HG02840 (cell line): ENCODE data around the gene LAPTM5.

Source experiments
- ATAC-seq: cut with Tn5 transposase; IDR thresholded peaks from one replicate; pipeline ENCODE4 v1.9.1; 2021; ENCODE audit warnings: mild to moderate bottlenecking, moderate library complexity, moderate number of reproducible peaks; ENCODE audit not compliant: unreplicated experiment, low FRiP score

LAPTM5 gene

DNA sequence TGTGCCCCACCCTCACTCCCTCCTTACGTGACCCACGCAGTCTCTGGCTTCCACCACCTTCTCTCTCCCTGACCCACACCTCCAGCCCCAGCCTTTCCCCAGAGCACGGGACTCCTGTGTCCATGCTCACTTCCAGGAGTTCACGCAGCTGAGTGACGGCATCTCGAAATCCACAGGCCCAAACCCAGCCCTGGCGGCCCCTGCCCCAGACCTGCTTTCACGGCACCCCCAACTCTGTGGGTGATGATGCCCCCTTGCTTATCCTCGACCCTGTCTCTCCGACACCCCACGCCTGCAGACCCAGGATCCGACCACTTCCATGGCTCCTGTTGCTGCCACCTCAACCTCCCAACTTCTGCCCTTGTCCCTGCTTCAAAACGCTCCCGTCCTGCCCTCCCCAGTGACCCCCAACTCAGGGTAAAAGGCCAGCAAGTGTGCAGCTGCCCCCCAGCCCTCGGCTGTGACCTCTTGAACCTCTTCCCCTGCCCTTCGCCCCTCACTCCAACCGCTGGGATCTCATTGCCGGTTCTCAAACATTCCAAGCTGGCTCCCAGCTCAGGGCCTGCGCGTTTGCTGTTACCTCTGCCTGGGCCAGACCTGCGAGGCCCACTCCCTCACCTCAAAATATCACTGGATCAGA lies 30.4 kb upstream of the LAPTM5 start:
- ATAC-seq = no peak

DNA sequence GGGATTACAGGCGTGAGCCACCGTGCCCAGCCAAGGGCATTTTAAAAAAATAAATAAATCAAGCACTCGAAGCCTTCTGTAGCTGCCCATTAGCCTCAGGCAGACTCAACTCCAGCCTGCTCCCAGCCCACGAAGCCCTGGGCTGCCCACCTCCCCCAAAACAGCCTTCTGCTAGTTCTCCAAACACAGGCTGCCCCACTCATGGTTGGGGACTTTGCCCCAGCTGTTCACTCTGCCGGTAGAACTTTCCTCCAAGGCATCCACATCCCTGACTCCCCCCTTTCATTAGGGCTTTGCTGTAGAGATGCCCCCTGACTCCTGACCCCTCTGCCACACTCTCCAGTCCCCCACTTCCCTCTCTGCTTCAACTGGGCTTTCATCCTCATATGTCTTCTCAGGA lies 29.7 kb upstream of the LAPTM5 start:
- ATAC-seq = no peak

DNA sequence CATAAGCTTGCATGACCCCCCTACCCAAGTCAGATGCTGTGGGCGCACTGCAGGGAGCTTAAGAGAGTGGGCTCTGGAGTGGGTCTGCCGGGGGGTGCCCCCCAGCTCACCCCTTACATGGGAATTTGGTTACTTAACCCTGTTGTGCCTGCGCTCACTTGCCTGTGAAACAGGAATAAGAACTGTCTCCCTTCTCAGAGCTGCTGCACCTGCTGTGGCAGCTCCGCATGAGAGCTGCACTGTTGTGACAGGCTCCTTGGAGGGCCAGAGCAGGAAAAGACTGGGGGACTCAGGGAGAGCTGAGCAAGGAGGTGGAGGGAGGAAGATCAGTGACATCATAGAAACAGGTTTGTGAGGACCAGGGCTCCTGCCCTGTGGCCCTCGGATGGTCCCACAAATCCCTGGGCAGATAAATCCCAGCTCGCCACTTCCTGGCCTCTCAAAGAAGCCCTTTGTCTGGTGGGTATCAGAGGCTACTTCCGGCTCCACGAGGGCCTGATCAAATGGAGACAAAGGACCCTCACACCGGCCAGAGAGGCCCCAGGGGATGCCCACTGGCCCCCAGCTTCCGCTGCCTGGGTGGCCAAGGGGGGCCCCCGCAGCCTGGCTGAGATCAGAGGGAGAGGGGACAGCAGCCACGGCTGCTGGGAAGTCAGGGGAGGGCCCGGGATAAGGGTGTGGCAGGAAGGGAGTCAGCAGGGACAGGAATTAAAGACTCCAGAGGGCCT lies 28.9 kb upstream of the LAPTM5 start:
- ATAC-seq = no peak

DNA sequence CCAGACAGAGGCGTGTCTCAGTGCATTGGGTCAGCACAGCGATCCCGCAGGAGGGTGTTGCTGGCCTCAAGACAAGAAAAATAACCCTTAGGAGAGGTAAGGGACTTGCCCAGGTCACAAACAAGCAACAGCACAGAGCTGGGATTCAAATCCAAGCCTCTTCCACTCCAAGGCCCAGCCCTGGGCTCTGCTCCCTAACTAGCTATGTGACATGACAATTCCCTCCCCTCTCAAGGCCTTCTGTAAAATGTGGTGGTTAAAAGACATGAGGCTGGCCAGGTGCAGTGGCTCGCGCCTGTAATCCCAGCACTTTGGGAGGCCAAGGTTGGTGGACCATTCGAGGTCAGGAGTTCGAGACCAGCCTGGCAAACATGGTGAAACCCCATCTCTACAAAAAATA lies 28.1 kb upstream of the LAPTM5 start:
- ATAC-seq = no peak

DNA sequence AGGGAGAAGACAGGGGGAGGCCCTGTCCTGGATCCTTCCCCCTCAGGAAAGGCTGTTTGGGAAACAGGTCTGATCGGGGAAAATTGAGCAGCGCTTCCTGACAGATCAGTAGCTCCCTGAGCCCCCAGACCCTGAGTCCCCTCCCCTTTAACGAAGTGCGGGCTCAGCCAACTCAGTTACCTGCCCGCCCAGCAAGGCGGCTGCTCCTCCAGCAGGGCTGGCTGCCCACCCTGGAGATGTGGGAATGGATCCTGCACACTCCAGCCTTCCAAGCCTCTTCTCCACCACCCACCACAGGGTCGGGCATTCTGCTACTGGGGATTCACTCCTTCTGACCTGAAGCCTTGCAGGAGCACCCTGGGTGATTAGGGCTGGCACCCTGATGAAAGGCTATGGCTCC lies 27.6 kb upstream of the LAPTM5 start:
- no peak for ATAC-seq

DNA sequence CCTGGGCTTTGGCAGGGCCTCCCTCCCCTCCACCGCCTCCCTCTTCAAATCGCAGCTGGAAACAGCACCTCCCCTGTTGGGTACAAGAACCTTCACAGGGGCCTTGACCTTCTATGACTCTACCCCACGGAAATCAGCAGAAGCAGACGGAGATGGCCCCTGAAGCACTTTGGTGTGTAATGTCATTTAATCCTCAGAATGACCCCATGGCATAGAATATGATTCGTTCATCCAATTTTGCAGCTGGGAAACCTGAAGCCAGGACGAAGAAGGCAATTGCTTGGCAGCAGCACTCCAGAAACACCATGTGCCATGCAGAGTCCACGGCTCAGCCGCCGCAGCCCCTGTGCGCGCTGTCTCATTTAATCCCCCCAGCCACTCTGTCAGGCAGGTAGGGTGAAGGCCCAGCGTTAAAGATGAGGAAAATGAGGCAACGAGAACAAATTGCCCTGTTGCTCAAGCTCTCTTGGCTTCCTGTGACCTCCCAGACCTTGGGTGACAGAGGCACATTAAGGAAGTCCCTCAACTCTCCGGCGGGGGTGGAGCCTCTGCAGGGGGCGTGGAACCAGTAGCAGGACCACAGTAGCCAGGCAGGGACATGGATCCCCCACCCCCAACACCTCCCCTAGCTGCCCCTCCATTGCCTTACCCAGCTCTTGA lies 25.8 kb upstream of the LAPTM5 start:
- no peak for ATAC-seq

DNA sequence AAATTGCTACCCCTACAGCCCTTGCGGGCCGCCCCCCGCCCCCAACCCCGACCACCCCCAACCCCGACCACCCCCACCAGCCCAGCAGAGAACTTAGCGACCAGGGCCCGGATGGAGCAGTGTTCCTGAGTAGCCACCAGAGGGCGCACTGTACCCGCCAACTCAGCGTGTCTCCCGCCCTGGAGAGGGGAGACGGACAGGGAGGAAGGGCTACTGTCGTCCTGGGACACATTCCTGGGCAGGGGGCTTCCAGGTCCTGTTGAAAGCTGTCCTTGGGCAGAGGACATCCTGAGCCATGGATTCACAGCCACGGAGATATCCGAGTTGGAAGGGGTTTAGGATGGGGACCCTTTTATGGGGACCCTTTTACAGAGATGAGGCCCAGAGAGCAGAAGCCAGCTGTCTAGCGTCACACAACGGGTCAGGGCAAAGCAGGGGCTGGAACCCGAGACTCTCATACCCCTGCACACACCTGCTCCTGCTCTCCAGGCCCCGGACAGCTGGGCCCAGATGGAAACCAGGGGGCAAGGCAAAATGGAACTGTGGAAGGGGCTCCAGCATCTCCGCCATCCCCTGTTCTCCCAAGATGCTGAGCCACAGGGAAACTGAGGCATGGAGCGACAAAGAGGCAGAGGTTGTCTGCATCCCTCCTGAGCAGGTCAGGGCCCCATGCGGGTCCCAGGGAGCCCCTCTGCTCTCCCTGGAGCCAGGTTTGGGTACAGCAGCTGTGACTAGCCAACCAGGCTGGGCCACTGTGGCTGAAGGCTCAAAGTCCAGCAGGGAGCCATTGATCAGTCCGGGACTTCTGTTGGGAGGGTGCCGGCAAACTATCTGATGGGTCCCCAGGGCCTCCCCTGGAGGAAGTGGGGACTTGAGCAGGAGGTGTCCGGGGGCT lies 25.0 kb upstream of the LAPTM5 start:
- no peak for ATAC-seq

DNA sequence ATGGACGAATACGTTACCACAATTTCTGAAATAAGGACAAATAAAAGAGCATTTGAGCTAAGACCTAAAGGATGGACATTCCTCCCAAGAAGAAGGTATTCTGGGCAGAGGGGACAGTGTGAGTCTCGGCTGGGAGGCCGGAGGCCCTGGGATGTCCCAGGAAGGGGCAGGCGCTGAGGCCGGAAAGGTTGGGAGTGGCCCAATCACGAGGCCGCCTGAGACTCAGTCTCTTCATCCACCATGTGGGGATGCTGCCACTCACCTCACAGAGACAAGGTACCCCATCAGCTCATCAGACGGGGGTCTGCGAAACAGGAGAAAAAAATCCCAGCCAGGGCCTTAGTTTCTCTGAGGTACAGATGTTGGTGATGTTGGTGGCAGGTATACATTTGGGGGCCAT lies 24.3 kb upstream of the LAPTM5 start:
- ATAC-seq = no peak

DNA sequence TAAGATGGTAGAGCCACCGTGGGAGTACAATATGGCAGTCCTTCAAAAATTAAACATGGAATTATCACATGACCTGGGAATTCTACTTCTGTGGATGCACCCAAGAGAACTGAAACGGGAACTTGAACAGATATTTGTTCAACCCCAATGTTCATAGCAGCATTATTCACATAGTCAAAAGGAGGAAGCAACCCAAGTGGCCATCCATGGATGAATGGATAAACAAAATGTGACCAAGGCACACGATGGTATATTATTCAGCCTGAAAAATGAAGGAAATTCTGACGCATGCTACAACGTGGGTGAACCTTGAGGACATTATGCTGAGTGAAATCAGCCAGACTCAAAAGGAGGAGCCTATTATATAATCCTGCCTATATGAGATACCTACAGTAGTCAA lies 22.8 kb upstream of the LAPTM5 start:
- no peak for ATAC-seq

DNA sequence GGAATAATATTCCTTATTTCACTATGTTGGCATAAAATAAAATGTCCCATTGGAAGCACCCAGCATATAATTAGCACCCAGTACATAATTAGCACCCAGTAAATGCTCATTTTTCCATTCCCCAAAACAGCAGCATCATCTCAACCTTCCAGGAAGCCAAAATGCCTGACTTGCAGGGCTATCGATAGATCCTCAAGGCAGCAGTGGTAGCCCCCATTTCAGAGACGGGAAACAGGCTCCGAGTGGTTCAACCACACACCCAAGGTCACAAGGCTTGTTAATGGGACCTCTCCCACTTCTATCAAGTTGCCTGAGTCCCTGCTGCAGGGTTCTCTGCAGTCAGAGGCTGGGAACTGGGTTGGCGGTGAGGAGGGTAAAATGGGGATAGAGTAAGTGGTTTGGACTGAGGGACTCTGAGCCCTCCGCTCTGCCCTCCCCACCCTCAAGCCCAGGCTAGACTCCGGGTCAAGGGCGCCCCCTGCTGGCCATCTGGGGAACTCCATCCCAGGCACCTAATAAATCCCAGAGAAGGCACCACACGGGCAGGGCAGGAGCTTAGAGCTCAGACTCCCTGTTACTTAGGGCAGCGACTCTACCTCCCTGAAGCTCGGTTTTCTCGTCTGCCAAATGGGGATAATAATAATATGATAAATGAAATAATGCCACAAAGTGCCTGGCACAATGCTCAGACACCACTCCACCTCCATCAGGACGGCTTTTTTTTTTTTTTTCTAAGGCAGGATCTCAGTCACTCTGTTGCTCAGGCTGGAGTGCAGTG lies 21.9 kb upstream of the LAPTM5 start:
- no peak for ATAC-seq

DNA sequence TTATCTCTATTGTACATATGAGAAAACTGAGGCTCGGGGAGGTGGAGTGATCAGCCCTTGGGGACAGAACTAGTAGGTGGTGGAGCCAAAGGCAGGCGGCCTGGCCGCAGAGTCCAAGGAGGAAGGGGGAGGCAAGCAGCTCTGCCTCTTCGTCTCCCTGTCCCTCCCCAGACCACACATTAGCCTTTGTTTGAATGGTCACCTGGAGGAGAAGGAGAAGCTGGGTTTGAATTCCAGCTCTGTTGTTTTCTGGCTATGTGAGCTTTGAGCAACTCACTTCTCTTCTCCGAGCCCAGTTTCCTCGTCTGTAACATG lies 21.4 kb upstream of the LAPTM5 start:
- no peak for ATAC-seq

DNA sequence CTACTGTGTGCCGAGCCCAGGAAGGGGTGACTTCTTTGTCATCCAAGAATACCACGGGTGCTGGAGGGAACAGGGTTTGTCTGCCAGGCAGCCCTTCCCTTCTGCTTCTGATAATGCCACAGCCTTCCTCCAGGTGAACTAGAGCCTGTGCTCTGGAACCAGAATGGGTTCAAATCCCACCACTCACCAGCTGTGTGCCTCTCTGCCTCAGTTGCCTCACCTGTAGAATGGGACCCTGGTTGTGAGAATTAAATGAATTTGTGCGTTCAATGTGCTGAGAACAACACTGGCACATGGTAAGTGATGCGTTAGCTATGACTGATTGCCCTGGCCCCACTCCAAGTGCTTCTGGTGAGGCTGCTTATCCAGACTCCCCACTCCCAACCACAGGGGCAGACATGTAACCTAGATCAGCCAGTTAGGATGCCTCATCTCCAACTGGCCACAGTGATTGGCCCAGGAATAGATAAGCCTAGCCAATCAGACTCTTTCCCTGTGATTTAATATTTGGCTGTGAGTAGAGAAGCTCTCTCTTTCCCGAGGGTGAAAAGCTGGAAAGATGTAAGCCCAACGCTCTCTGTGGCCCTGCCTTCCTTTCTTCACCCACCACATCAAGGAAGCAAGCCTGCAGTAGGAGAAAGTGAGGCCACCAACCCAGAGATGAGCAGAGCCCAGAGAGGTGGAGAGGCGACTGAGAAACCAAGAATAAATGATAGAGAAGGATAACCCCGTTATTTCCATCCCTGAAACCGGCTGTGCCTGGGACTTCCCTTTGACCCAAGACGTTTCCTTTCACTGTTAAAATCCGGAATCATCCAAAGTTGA lies 20.8 kb upstream of the LAPTM5 start:
- no peak for ATAC-seq

DNA sequence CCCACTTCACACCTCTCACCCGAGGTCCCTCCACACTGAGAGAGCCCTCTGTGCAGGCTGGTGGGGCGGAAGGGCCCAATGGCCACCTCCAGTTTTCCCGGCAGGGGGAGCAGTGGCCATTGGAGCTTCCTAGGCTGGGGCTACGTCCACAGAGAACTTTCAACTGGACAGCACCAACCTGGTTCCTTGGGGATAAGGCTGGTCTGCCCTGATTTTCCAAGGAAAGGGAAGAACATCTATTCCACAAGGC lies 20.3 kb upstream of the LAPTM5 start:
- ATAC-seq = no peak

DNA sequence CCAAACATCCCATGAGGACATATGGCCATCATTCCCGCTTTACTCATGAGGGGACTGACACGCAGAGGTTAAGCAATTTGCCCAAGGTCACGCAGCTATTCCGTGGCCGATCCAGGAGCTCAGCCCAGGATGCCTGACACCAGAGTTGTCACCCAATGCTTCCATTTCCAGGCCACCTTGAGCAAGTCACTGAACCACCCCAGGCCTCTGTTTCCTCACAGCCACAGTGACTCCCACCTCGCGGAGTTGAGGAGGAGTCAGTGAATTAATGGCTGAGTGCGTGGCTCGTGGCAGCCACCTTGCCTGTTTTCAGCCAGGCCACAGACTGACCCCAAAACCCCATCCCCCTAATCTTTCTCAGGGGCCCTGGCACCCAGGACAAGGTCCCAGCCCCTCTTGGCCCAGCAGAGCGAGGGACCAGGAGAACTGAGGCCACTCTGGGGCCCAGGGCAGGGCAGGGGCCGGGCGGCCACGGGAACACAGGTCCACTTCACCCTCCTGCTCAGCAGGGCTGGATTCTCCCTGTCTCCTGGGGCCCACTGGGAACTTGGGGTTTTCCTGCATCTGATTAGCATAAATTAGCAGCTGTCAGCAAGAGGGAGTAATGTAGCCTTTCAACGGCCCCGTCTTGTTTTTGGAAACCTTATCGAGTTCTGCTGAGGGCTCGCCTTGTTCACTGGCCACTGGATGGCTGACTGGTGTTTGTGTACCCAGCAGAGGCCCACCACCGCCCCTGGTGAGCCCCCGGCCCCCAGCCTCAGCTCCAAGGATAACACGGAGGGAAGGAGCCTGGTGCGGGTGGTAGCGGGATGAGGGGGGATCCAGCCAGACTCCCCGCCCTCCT lies 19.7 kb upstream of the LAPTM5 start:
- no peak for ATAC-seq

DNA sequence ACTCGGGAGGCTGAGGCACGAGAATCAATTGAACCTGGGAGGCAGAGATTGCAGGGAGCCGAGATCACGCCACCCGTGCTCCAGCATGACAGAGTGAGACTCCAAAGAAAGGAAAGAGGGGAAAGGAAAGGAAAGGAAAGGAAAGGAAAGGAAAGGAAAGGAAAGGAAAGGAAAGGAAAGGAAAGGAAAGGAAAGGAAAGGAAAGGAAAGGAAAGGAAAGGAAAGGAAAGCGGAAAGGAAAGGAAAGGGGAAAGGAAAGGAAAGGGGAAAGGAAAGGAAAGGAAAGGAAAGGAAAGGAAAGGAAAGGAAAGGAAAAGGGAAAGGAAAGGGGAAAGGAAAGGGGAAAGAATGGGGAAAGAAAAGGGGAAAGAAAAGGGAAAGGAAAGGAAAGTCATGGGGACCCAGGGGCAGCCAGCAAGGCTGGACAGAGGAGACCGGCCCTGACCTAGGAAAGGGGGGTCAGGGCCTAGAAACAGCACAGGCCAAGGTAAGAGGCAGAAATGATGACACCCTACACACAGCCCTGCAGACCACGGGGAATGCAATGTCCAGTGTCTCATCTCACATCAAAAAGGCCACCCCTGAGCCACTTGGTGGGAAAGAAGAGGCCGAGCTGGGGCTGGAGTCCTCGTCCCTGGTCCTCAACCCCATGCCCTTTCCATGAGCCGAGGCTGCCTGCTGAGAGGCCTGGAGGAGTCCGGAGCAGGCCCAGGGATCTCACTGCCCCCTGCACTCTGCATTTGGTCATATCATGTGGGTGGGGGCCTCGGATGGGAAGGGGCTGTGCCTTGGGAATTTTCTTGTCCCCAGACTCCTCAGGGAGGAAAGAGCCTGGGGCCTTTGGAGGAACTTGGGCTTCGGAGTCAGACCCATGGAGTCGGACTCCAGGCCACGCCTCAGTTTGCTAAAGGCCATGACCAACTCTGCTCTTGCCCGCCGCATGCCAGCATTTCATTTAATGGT lies 18.8 kb upstream of the LAPTM5 start:
- no peak for ATAC-seq

DNA sequence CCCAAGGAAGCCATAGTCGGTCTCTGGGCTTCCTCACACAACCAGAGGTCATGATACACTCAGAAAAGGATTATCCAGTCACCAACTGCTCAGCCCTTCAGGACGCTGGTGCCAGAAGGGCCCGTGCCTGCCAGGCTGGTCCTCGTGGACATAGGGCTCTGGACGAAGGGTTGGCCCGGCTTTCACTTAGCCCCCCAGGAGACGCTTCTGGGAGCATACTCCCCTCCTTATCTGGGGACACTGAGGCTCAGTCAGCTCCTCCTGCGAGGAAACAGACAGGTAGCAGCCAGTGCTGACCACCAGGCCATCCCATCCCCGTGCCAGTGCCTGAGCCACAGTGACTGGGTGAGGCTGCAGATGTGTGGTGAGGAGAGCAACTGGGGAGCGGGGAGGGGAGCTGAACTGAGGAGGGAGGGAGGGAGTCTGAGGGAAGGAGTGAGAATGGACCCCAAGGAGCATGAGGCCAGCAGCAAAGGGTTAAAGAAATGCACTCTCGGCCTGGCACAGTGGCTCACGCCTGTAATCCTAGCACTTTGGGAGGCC lies 17.9 kb upstream of the LAPTM5 start:
- no peak for ATAC-seq
